Fibroblast of villous mesenchyme (primary cell): ENCODE data around the gene NALCN. TPM values are rescaled to one million over a fixed set of nuclear protein-coding genes. Genes with fewer than 3 reads are reported as not detected.

Source experiments
- DNase-seq: peaks from one replicate; pipeline ENCODE4 v3.0.0-alpha.2; 2010; ENCODE audit warnings: low read depth
- H3K4me3 ChIP-seq: 2 replicates; pipeline ENCODE4 v1.5.1; 2011; ENCODE audit warnings: low read depth, mild to moderate bottlenecking, low read length
- total RNA-seq: library from RNA; depleted of rRNA; stranded (reverse); fragments of >200 nt; gene quantifications from 2 replicates; pipeline ENCODE4 v1.2.3, GENCODE V29; 2012
- TF ChIP-seq, protein P1 (sequence below): IDR thresholded peaks from 2 replicates; pipeline ENCODE4 v1.5.1; 2012; ENCODE audit warnings: low read depth, mild to moderate bottlenecking, low read length; ENCODE audit not compliant: insufficient read depth

Gene NALCN
- total RNA-seq, 1 donor = 1.7 TPM

DNA sequence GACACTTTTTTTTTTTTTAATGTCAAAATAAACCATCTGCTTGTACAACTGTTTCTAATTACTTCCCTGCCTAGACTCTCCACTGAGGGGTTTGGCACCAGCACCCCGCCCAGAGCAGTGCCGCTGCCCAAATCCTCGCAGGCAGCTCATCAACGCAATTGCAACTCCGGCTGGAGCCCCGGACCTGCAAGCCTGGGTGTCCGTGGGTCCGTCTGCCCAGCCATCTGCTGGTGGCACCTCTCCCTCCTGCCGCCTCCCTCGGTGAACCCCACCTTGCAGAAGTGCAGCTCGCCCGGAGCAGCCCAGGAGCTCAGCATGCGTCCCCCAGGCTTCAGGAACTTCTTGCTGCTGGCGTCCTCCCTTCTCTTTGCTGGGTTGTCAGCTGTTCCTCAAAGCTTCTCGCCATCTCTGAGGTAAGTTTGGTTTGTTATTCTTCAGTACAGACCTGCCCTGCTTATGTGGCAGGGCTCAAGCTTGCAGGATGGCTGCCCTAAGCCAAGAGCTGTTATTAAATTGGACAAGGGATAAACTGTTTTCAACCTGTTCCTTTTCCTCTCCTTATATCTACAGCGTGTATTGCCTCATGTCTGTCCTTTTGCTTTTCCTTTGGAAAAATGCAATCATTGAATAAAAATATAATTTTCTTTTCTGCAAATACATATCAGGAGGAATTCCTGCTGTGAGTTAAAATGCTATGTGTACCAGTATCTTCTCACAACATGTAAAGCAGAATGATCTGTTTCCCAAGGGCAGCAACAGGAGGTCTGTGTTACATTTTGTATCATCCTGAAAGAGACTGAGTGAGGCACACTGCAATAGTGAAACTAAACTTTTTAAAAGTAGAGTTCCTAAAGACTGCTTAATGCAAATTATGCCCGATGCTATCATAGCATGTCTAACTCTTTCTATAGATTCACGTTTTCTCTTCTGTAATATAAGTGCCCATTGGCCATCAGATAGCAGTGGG lies 36.5 kb upstream of the NALCN start, which contains the start of gene ITGBL1:
Gene ITGBL1 (plus strand): TSS at position 157 of the 967 bp plus-strand sequence. CDS start 159 bp downstream, at position 316.
- TF ChIP-seq, protein P1, sequence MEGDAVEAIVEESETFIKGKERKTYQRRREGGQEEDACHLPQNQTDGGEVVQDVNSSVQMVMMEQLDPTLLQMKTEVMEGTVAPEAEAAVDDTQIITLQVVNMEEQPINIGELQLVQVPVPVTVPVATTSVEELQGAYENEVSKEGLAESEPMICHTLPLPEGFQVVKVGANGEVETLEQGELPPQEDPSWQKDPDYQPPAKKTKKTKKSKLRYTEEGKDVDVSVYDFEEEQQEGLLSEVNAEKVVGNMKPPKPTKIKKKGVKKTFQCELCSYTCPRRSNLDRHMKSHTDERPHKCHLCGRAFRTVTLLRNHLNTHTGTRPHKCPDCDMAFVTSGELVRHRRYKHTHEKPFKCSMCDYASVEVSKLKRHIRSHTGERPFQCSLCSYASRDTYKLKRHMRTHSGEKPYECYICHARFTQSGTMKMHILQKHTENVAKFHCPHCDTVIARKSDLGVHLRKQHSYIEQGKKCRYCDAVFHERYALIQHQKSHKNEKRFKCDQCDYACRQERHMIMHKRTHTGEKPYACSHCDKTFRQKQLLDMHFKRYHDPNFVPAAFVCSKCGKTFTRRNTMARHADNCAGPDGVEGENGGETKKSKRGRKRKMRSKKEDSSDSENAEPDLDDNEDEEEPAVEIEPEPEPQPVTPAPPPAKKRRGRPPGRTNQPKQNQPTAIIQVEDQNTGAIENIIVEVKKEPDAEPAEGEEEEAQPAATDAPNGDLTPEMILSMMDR = no peak
- peak within 1 kb of the TSS; percentile 71 for H3K4me3 ChIP-seq
- peak; percentile 50 for DNase-seq

DNA sequence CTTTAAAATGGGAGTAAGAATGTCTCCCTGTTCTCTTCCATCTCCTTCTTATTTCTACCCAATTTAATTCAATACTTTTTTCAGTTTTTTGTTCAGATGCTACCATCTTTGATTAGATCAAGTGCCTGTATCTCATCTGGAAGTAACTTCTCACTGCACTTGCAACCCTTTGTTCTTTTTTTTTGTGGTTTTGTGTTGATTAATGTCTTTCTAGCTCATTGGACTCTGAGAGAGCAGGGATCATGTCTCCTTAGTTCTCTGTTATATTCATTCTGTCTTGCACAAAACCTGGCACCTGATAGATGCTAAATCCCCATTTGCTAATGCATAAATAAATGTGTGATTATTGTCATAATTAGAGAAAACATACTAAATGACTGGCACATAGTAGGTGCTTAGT lies 35.3 kb upstream of the NALCN start:
- TF ChIP-seq, protein P1 = no peak
- H3K4me3 ChIP-seq = no peak overlapping the region
- DNase-seq = no peak

DNA sequence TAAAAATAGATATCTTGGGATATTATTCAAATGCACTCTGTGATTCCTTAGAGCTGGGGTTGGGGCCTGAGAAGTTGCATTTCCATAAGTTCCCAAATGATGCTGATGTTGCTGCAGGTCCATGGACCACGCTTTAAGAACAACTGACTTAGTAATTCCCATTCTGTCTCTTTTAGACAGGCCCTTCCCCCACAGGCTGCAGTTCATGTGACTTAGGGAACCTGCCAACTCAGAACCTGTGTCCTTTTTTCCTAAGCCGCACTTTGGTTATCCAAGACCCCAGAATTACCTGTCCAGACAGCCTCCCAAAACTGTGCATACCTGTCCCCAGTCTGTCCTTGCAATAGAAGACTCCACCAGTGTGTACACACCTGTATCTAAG lies 34.4 kb upstream of the NALCN start:
- TF ChIP-seq, protein P1 = no peak
- DNase-seq = no peak
- no peak overlapping the region for H3K4me3 ChIP-seq

DNA sequence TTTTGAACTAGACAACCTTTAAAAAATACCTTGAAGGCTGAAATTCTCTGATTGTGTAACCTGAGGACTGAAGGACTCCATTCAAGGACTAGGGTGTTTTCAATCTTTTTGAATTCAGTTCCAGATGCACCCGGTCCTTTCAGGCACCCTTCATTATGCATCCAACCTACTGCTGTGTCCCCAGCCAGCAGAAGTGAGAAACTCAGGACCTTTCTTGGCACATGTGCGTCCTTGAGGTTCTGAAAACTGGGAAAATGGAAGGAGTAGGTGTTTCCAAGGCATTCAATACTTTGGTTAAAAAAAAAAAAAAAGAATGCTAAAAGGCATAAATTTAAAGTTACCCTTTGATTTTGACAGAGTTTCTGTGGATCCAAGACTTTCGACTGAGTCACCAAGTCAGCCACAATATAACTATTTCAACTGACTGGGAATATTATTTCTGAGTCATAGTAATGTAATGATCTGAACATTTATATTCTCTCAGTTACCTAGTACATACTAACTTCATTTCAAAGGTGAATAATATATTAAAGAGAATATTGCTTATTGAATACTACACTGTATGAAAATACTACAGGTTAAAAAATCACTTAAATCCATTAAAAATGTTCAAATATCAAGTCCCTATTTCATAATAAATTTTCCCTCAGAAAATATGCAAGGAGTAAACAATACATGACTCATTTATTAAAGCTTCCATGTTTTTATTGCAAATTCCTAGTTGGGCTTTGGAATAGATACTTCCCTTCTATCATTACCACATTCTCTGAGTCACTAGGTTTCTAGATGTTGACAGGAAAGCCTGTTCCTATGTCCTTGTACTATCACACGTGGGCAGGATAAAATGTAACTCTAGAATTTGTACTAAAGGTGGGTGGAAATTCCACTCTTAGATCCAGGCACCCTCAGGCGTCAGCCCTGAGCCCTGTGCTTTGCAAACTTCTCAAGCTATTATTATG lies 33.8 kb upstream of the NALCN start:
- no peak overlapping the region for H3K4me3 ChIP-seq
- peak; percentile 85 for DNase-seq
- TF ChIP-seq, protein P1 = no peak

DNA sequence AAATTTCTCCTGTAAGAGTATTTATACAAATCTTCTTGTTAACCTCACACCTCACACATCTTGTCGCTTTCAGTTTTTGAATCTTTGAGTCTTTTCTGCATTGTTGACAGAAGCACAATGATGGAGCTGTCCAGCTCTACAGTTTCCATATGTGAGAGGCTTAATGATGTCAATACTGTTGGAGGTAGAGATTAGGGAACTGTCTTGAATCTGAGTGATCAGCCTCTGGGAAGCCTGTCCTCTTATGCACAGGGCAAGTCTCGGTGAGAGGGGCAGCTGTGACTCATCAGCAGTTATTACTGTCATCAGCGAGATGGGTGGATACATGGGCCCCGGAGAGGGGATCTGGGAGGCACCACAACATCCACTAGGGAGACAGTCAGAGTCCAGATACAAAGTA lies 31.5 kb upstream of the NALCN start:
- TF ChIP-seq, protein P1 = no peak
- DNase-seq = peak; percentile 42
- H3K4me3 ChIP-seq = no peak overlapping the region

DNA sequence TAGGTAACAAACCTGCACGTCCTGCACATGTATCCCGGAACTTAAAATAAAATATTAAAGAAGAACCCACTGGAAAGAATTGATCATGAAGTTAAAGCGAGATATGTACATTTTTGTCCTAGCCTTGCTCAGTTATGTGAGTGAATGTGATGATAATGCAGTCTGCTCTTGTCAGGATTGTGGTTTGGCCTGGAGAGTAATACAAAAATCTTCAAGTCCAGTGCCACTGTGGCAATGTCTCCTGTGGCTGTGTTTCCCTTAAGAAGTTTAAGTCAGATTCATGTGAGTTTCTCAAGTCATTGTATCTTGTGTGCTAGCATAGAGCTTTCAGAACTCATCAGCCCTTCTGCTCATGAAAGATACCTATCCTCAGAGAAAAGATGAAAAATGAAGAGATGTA lies 18.2 kb upstream of the NALCN start:
- TF ChIP-seq, protein P1 = no peak
- H3K4me3 ChIP-seq = no peak overlapping the region
- no peak for DNase-seq
